ENCODE results near the gene GPC3.

Gene GPC3

GRCh38 chrX:133594156-133594555 lies 391.2 kb downstream of the GPC3 start:
- Histone ChIP-seq H3K4me3 (ENCODE audit: low read length in 2 of 2) (no peak overlapping the region), H3K36me3 (ENCODE audit: control insufficient read depth in 2 of 2, insufficient read depth in 2 of 2, low read length in 2 of 2) (no peaks in the 10 kb centered on the region), H3K9me3 (ENCODE audit: control insufficient read depth in 2 of 2, low read length in 2 of 2) (no peaks in the 10 kb centered on the region), H3K4me1 (ENCODE audit: control insufficient read depth in 2 of 2, insufficient read depth in 2 of 2, low read length in 2 of 2) (no peaks in the 10 kb centered on the region), H3K27me3 (ENCODE audit: control insufficient read depth in 2 of 2, insufficient read depth in 2 of 2, low read length in 2 of 2) (peaks cover 0 to 2% of the 10 kb centered on the region in 2 donors), H3K9ac (ENCODE audit: low read depth in 1 of 2, low read length in 2 of 2) (no peak overlapping the region), H3K27ac (ENCODE audit: low read depth in 2 of 2, low read length in 2 of 2) (no peak overlapping the region)

GRCh38 chrX:133593531-133593930 lies 391.9 kb downstream of the GPC3 start:
- no peaks in the 10 kb centered on the region for H3K9me3 ChIP-seq (ENCODE audit: control insufficient read depth in 2 of 2, low read length in 2 of 2)
- no peak overlapping the region for H3K4me3 ChIP-seq (ENCODE audit: low read length in 2 of 2)
- H3K9ac ChIP-seq (ENCODE audit: low read depth in 1 of 2, low read length in 2 of 2): no peak overlapping the region
- H3K27ac ChIP-seq (ENCODE audit: low read depth in 2 of 2, low read length in 2 of 2): no peak overlapping the region
- no peaks in the 10 kb centered on the region for H3K36me3 ChIP-seq (ENCODE audit: control insufficient read depth in 2 of 2, insufficient read depth in 2 of 2, low read length in 2 of 2)
- peaks cover 0 to 2% of the 10 kb centered on the region in 2 donors for H3K27me3 ChIP-seq (ENCODE audit: control insufficient read depth in 2 of 2, insufficient read depth in 2 of 2, low read length in 2 of 2)
- no peaks in the 10 kb centered on the region for H3K4me1 ChIP-seq (ENCODE audit: control insufficient read depth in 2 of 2, insufficient read depth in 2 of 2, low read length in 2 of 2)

GRCh38 chrX:133590703-133591505 lies 394.5 kb downstream of the GPC3 start:
- H3K27me3 ChIP-seq (ENCODE audit: control insufficient read depth in 2 of 2, insufficient read depth in 2 of 2, low read length in 2 of 2): peaks cover 2 to 5% of the 10 kb centered on the region in 2 donors
- no peak overlapping the region for H3K27ac ChIP-seq (ENCODE audit: low read depth in 2 of 2, low read length in 2 of 2)
- H3K9me3 ChIP-seq (ENCODE audit: control insufficient read depth in 2 of 2, low read length in 2 of 2): no peaks in the 10 kb centered on the region
- no peak overlapping the region for H3K9ac ChIP-seq (ENCODE audit: low read depth in 1 of 2, low read length in 2 of 2)
- H3K4me1 ChIP-seq (ENCODE audit: control insufficient read depth in 2 of 2, insufficient read depth in 2 of 2, low read length in 2 of 2): no peaks in the 10 kb centered on the region
- no peaks in the 10 kb centered on the region for H3K36me3 ChIP-seq (ENCODE audit: control insufficient read depth in 2 of 2, insufficient read depth in 2 of 2, low read length in 2 of 2)
- no peak overlapping the region for H3K4me3 ChIP-seq (ENCODE audit: low read length in 2 of 2)

- Histone ChIP-seq H3K36me3 (ENCODE audit: control insufficient read depth in 2 of 2, insufficient read depth in 2 of 2, low read length in 2 of 2) (no peaks in the 10 kb centered on the region), H3K27me3 (ENCODE audit: control insufficient read depth in 2 of 2, insufficient read depth in 2 of 2, low read length in 2 of 2) (peaks cover 2 to 5% of the 10 kb centered on the region in 2 donors), H3K4me3 (ENCODE audit: low read length in 2 of 2) (no peak overlapping the region)
Measured at GRCh38 chrX:133588827-133589226, 396.6 kb downstream of the GPC3 start.

GRCh38 chrX:133587818-133588217 lies 397.6 kb downstream of the GPC3 start:
- Histone ChIP-seq H3K4me3 (ENCODE audit: low read length in 2 of 2) (no peak overlapping the region), H3K4me1 (ENCODE audit: control insufficient read depth in 2 of 2, insufficient read depth in 2 of 2, low read length in 2 of 2) (no peaks in the 10 kb centered on the region), H3K9ac (ENCODE audit: low read depth in 1 of 2, low read length in 2 of 2) (no peak overlapping the region), H3K36me3 (ENCODE audit: control insufficient read depth in 2 of 2, insufficient read depth in 2 of 2, low read length in 2 of 2) (no peaks in the 10 kb centered on the region), H3K27ac (ENCODE audit: low read depth in 2 of 2, low read length in 2 of 2) (no peak overlapping the region), H3K9me3 (ENCODE audit: control insufficient read depth in 2 of 2, low read length in 2 of 2) (no peaks in the 10 kb centered on the region), H3K27me3 (ENCODE audit: control insufficient read depth in 2 of 2, insufficient read depth in 2 of 2, low read length in 2 of 2) (peaks cover 2 to 5% of the 10 kb centered on the region in 2 donors)

More at GRCh38 chrX:133588827-133589226, 396.6 kb downstream of the GPC3 start:
- Histone ChIP-seq H3K9me3 (ENCODE audit: control insufficient read depth in 2 of 2, low read length in 2 of 2) (no peaks in the 10 kb centered on the region), H3K9ac (ENCODE audit: low read depth in 1 of 2, low read length in 2 of 2) (no peak overlapping the region), H3K27ac (ENCODE audit: low read depth in 2 of 2, low read length in 2 of 2) (no peak overlapping the region), H3K4me1 (ENCODE audit: control insufficient read depth in 2 of 2, insufficient read depth in 2 of 2, low read length in 2 of 2) (no peaks in the 10 kb centered on the region)

- Histone ChIP-seq H3K4me1 (ENCODE audit: control insufficient read depth in 2 of 2, insufficient read depth in 2 of 2, low read length in 2 of 2) (no peaks in the 10 kb centered on the region), H3K27me3 (ENCODE audit: control insufficient read depth in 2 of 2, insufficient read depth in 2 of 2, low read length in 2 of 2) (peaks cover 2 to 5% of the 10 kb centered on the region in 2 donors), H3K9me3 (ENCODE audit: control insufficient read depth in 2 of 2, low read length in 2 of 2) (no peaks in the 10 kb centered on the region), H3K36me3 (ENCODE audit: control insufficient read depth in 2 of 2, insufficient read depth in 2 of 2, low read length in 2 of 2) (no peaks in the 10 kb centered on the region), H3K9ac (ENCODE audit: low read depth in 1 of 2, low read length in 2 of 2) (no peak overlapping the region), H3K27ac (ENCODE audit: low read depth in 2 of 2, low read length in 2 of 2) (no peak overlapping the region), H3K4me3 (ENCODE audit: low read length in 2 of 2) (no peak overlapping the region)
Measured at GRCh38 chrX:133587071-133587470, 398.3 kb downstream of the GPC3 start.

- Histone ChIP-seq H3K36me3 (ENCODE audit: control insufficient read depth in 2 of 2, insufficient read depth in 2 of 2, low read length in 2 of 2) (no peaks in the 10 kb centered on the region), H3K27ac (ENCODE audit: low read depth in 2 of 2, low read length in 2 of 2) (no peak overlapping the region), H3K4me1 (ENCODE audit: control insufficient read depth in 2 of 2, insufficient read depth in 2 of 2, low read length in 2 of 2) (no peaks in the 10 kb centered on the region), H3K4me3 (ENCODE audit: low read length in 2 of 2) (no peak overlapping the region), H3K9me3 (ENCODE audit: control insufficient read depth in 2 of 2, low read length in 2 of 2) (no peaks in the 10 kb centered on the region), H3K27me3 (ENCODE audit: control insufficient read depth in 2 of 2, insufficient read depth in 2 of 2, low read length in 2 of 2) (peaks cover 2 to 5% of the 10 kb centered on the region in 2 donors), H3K9ac (ENCODE audit: low read depth in 1 of 2, low read length in 2 of 2) (no peak overlapping the region)
Measured at GRCh38 chrX:133586443-133586842, 399.0 kb downstream of the GPC3 start.

GRCh38 chrX:133583825-133584224 lies 401.6 kb downstream of the GPC3 start:
- Histone ChIP-seq H3K27ac (ENCODE audit: low read depth in 2 of 2, low read length in 2 of 2) (no peak overlapping the region), H3K9me3 (ENCODE audit: control insufficient read depth in 2 of 2, low read length in 2 of 2) (no peaks in the 10 kb centered on the region), H3K4me3 (ENCODE audit: low read length in 2 of 2) (no peak overlapping the region), H3K9ac (ENCODE audit: low read depth in 1 of 2, low read length in 2 of 2) (no peak overlapping the region), H3K36me3 (ENCODE audit: control insufficient read depth in 2 of 2, insufficient read depth in 2 of 2, low read length in 2 of 2) (no peaks in the 10 kb centered on the region), H3K4me1 (ENCODE audit: control insufficient read depth in 2 of 2, insufficient read depth in 2 of 2, low read length in 2 of 2) (no peaks in the 10 kb centered on the region), H3K27me3 (ENCODE audit: control insufficient read depth in 2 of 2, insufficient read depth in 2 of 2, low read length in 2 of 2) (peaks cover 0 to 5% of the 10 kb centered on the region in 2 donors)

DNA sequence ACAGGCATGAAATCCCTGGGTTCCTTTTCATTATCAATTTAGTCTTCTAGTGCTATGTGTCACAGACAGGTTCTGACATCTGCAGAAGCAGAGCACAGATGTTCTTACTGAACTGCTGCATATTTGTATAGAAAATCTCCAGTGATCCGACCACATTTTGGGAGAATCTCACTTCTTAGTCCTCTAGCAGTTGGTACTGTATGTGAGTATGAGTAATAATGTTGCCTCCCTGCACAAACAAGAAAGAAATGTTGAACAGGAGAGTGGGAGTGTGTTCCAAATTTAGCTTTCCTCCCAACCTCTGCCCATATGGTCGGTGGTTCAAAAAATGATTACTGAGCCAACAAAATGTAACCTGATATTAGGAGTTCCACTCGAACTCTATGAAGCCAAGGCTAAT lies 404.8 kb downstream of the GPC3 start:
- Histone ChIP-seq H3K27me3 (ENCODE audit: control insufficient read depth in 2 of 2, insufficient read depth in 2 of 2, low read length in 2 of 2) (peaks cover 0 to 2% of the 10 kb centered on the region in 2 donors), H3K9me3 (ENCODE audit: control insufficient read depth in 2 of 2, low read length in 2 of 2) (no peaks in the 10 kb centered on the region), H3K36me3 (ENCODE audit: control insufficient read depth in 2 of 2, insufficient read depth in 2 of 2, low read length in 2 of 2) (no peaks in the 10 kb centered on the region), H3K4me3 (ENCODE audit: low read length in 2 of 2) (no peak overlapping the region), H3K27ac (ENCODE audit: low read depth in 2 of 2, low read length in 2 of 2) (no peak overlapping the region), H3K4me1 (ENCODE audit: control insufficient read depth in 2 of 2, insufficient read depth in 2 of 2, low read length in 2 of 2) (no peaks in the 10 kb centered on the region), H3K9ac (ENCODE audit: low read depth in 1 of 2, low read length in 2 of 2) (no peak overlapping the region)

DNA sequence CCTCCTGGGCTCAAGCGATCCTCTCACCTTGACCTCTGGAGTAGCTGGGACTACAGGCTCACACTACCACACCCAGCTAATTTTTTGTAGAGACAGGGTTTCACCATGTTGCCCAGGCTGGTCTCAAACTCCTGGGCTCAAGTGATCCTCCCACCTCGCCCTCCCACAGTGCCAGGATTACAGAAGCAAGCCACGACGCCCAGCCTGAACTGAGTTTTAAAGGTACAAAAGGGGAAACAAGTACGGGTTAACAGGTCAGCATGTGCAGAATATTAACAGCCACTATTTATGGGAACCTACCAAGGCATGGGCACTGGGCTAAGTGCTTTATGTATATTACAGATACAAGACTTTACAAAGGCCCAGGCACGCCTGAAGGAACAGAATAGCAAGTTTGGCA lies 405.8 kb downstream of the GPC3 start:
- Histone ChIP-seq H3K36me3 (ENCODE audit: control insufficient read depth in 2 of 2, insufficient read depth in 2 of 2, low read length in 2 of 2) (no peaks in the 10 kb centered on the region), H3K4me1 (ENCODE audit: control insufficient read depth in 2 of 2, insufficient read depth in 2 of 2, low read length in 2 of 2) (no peaks in the 10 kb centered on the region), H3K9me3 (ENCODE audit: control insufficient read depth in 2 of 2, low read length in 2 of 2) (no peaks in the 10 kb centered on the region), H3K27me3 (ENCODE audit: control insufficient read depth in 2 of 2, insufficient read depth in 2 of 2, low read length in 2 of 2) (peaks cover 0 to 2% of the 10 kb centered on the region in 2 donors), H3K4me3 (ENCODE audit: low read length in 2 of 2) (no peak overlapping the region), H3K9ac (ENCODE audit: low read depth in 1 of 2, low read length in 2 of 2) (no peak overlapping the region), H3K27ac (ENCODE audit: low read depth in 2 of 2, low read length in 2 of 2) (no peak overlapping the region)

All from mucosa of rectum (tissue), 2 donors.